Common myeloid progenitor, CD34-positive (primary cell): Measurements from ENCODE around the gene TMEM225B.

ENCODE experiments used
- CTCF ChIA-PET: fragments of 350-600 bp; sonication (Branson Sonifier 250); formaldehyde crosslinking; loops from one replicate; lab custom pipeline; 2021; ENCODE audit warnings: antibody characterized with exemption; lab: Charles Lee
- POLR2A ChIA-PET: fragments of 350-600 bp; sonication (Branson Sonifier 250); formaldehyde crosslinking; loops from one replicate; lab custom pipeline; 2021; ENCODE audit warnings: antibody characterized with exemption; lab: Charles Lee
- DNase-seq, 3 donors: peaks; one replicate each; pipeline versions ENCODE4 v3.0.0 to v3.0.0-alpha.2; 2013
- H3K27ac ChIP-seq, 2 experiments: 1 replicate in 1 of 2; 2 replicates in 1 of 2; pipeline ENCODE4 v1.7.0; 2013; ENCODE audit warnings: inconsistent platforms in 2 of 2, low read length in 2 of 2, mild to moderate bottlenecking in 2 of 2, low read depth in 1 of 2, moderate library complexity in 1 of 2; ENCODE audit not compliant: severe bottlenecking in 2 of 2, insufficient read depth in 1 of 2, poor library complexity in 1 of 2
- H3K27me3 ChIP-seq, 5 experiments: replicated peaks in 2 of 5; 1 replicate in 3 of 5; 2 replicates in 2 of 5; pipeline versions ENCODE4 v1.6.1 to v1.7.0; 2013; ENCODE audit warnings: low read length in 4 of 5, mild to moderate bottlenecking in 2 of 5, moderate library complexity in 2 of 5, inconsistent platforms in 1 of 5; ENCODE audit not compliant: insufficient read depth in 5 of 5, control insufficient read depth in 4 of 5
- H3K36me3 ChIP-seq, 4 experiments: 1 replicate in 2 of 4; 2 replicates in 2 of 4; pipeline versions ENCODE4 v1.6.1 to v1.7.0; 2013; ENCODE audit warnings: low read length in 3 of 4, control low read depth in 1 of 4, mild to moderate bottlenecking in 1 of 4; ENCODE audit not compliant: control insufficient read depth in 4 of 4, insufficient read depth in 4 of 4
- H3K4me1 ChIP-seq, 4 experiments: 1 replicate in 3 of 4; 2 replicates in 1 of 4; pipeline versions ENCODE4 v1.6.1 to v1.7.1; 2013; ENCODE audit warnings: low read length in 3 of 4, mild to moderate bottlenecking in 3 of 4, control low read depth in 1 of 4, inconsistent platforms in 1 of 4, moderate library complexity in 1 of 4; ENCODE audit not compliant: control insufficient read depth in 4 of 4, insufficient read depth in 4 of 4; ENCODE audit errors: control extremely low read depth in 1 of 4
- H3K4me3 ChIP-seq, 7 experiments: 1 replicate in 4 of 7; 2 replicates in 3 of 7; pipeline versions ENCODE4 v1.5.1 to v1.7.0; 2013; ENCODE audit warnings: mild to moderate bottlenecking in 7 of 7, low read length in 6 of 7, moderate library complexity in 6 of 7, inconsistent platforms in 2 of 7, low read depth in 2 of 7, control low read depth in 1 of 7; ENCODE audit not compliant: insufficient read depth in 4 of 7, control insufficient read depth in 1 of 7; ENCODE audit errors: extremely low read depth in 1 of 7
- H3K9me3 ChIP-seq, 5 experiments: 1 replicate in 4 of 5; 2 replicates in 1 of 5; pipeline versions ENCODE4 v1.6.1 to v1.7.1; 2013; ENCODE audit warnings: low read length in 4 of 5, mild to moderate bottlenecking in 2 of 5, inconsistent platforms in 1 of 5, low read depth in 1 of 5, moderate library complexity in 1 of 5; ENCODE audit not compliant: control insufficient read depth in 4 of 5, insufficient read depth in 2 of 5; ENCODE audit errors: control extremely low read depth in 1 of 5
- WGBS: methylation state at CpG from one replicate; pipeline ENCODE4 v1.1.5; 2013; ENCODE audit not compliant: insufficient coverage; 5-methylcytosine and 5-hydroxymethylcytosine counted together

TMEM225B gene

DNA sequence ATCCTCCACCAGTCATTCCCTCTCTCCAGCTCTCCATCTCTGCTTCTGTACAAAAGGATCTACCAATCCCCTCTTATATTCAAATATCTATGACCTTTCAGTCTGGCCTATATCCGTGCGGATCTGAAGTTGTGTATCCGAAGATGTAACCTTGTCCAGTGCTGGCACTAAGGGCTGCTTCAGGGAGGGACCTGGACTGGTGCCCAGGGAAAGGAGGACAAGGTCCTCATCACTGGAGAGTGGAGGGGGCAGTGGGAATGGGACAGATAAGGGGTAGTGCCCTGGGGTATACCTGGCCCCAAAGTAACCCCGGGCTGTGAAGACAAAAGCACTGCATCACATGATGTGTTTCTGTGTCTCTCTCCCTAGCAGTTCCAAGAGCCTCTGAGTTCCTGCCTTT lies 1.8 kb downstream of the TMEM225B start:
- Histone ChIP-seq H3K27ac (no peak overlapping the region), H3K4me1 (no peaks in the 10 kb centered on the region), H3K9me3 (no peaks in the 10 kb centered on the region), H3K36me3 (no peaks in the 10 kb centered on the region), H3K27me3 (no peaks in the 10 kb centered on the region), H3K4me3 (no peak overlapping the region)
- POLR2A ChIA-PET = no interaction called here
- no peak for DNase-seq
- 96% methylated on average over 4 of the region's 4 CpGs for whole genome bisulfite sequencing
- CTCF ChIA-PET = interaction anchor here (1.4 kb wide), 1 partner anchor 8 kb away, joined by 4 read pairs; no protein-coding TSS in a partner anchor

DNA sequence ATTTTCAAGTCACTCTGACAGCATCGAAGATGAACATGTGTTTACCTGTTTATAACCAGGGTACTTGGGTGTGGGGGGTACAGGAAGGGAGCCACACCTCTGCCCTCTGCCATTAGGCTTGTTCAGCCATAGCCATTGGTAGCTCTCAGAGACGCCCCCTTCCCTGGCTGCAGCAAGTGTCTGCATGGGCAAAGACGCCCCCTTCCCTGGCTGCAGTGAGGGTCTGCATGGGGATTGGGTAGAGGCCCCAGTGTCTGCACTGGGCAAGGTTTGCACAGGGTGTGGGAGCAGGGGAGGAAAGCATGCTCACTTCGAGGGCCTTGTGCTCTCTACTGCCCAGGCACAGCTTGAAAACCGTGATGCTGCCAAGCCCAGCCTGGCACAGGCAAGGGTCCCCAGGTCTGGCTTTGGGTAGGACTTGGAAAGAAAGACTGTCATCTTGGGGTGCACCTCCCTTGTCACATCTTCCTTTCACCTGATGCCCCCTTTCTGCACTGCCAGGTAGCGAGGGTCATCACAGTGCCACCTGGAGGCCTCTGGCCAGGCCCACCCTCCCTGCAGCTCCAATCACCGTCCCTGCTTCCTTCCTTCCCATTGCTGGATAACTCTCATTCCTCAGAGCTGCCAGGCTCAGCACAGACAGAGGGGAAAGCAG lies 3.7 kb downstream of the TMEM225B start:
- no peak for DNase-seq
- Histone ChIP-seq H3K27ac (no peak overlapping the region), H3K36me3 (no peaks in the 10 kb centered on the region), H3K4me3 (no peak overlapping the region), H3K4me1 (no peaks in the 10 kb centered on the region), H3K27me3 (no peaks in the 10 kb centered on the region), H3K9me3 (no peaks in the 10 kb centered on the region)
- ChIA-PET CTCF (no interaction called here), POLR2A (interaction anchor here (0.5 kb wide), 1 partner anchor 113 kb away, joined by 4 read pairs; no protein-coding TSS in a partner anchor)
- WGBS = 95% methylated on average over 3 of the region's 7 CpGs

DNA sequence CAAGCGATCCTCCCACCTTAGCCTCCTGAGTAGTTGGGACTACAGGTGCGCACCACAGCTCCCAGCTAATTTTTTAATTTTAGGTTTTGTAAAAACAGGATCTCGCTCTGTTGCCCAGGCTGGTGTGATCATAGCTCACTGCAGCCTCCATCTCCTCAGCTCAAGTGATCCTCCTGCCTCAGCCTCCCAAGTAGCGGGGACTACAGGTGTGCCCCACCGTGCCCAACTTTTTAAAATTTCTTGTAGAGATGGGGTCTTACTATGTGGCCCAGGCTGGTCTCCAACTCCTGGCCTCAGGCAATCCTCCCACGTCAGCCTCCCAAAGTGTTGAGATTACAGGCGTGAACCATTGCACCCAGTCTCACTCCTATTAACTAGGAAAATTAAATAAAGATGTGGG lies 7.5 kb downstream of the TMEM225B start:
- no peak overlapping the region for H3K27ac ChIP-seq
- DNase-seq = no peak
- CTCF ChIA-PET = no interaction called here
- POLR2A ChIA-PET = no interaction called here
- H3K4me3 ChIP-seq = no peak overlapping the region
- no peaks in the 10 kb centered on the region for H3K9me3 ChIP-seq
- H3K4me1 ChIP-seq = no peaks in the 10 kb centered on the region
- no peaks in the 10 kb centered on the region for H3K36me3 ChIP-seq
- no peaks in the 10 kb centered on the region for H3K27me3 ChIP-seq
- WGBS = 100% methylated on average over 4 of the region's 7 CpGs

- no peak overlapping the region for H3K4me3 ChIP-seq
- peaks cover 0 to 2% (median 0%) of the 10 kb centered on the region in 5 experiments for H3K27me3 ChIP-seq
- CTCF ChIA-PET = interaction anchor here (1.3 kb wide), 1 partner anchor 81 kb away, joined by 3 read pairs; no protein-coding TSS in a partner anchor
- no peak overlapping the region for H3K27ac ChIP-seq
- no peaks in the 10 kb centered on the region for H3K4me1 ChIP-seq
- POLR2A ChIA-PET = no interaction called here
- no peaks in the 10 kb centered on the region for H3K36me3 ChIP-seq
- no peaks in the 10 kb centered on the region for H3K9me3 ChIP-seq
- DNase-seq = no peak
- WGBS = 86% methylated on average over 7 of the region's 8 CpGs
Measured at GRCh38 chr7:99606531-99606930, 8.5 kb downstream of the TMEM225B start.

DNA sequence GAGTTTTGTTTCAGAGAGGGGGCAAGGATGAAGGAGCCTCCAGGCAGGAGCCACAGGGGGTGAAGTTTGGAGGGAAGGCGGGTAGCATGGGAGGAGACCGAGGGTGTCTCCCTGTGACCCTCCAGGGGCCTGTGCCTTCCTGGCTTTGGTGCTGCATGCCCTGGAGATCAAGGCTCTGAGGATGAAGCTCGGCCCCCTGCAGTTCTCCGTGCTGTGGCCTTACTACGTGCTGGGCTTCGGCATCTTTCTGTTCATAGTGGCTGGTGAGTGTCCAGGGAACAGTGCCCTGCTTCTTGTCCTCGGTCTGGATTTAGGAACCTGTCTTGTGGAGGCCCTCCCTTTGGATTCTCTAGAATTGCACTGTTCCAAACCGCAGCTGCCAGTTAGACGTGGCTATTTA lies 9.5 kb downstream of the TMEM225B start:
- H3K4me3 ChIP-seq = no peak overlapping the region
- no peak for DNase-seq
- H3K9me3 ChIP-seq = no peaks in the 10 kb centered on the region
- ChIA-PET POLR2A (no interaction called here), CTCF (interaction anchor here (1.1 kb wide), 1 partner anchor 8 kb away, joined by 4 read pairs; no protein-coding TSS in a partner anchor)
- no peaks in the 10 kb centered on the region for H3K4me1 ChIP-seq
- 90% methylated on average over 7 of the region's 9 CpGs for WGBS
- H3K27me3 ChIP-seq = peaks cover 0 to 2% (median 0%) of the 10 kb centered on the region in 5 experiments
- H3K36me3 ChIP-seq = no peaks in the 10 kb centered on the region
- no peak overlapping the region for H3K27ac ChIP-seq

- CTCF ChIA-PET = interaction anchor here (2.4 kb wide), 1 partner anchor 34 kb away, joined by 5 read pairs; no protein-coding TSS in a partner anchor
- peaks cover 0 to 2% (median 0%) of the 10 kb centered on the region in 5 experiments for H3K27me3 ChIP-seq
- no peak overlapping the region for H3K27ac ChIP-seq
- peak in 2 of 3 donors; percentile 17 to 18 for DNase-seq
- H3K4me3 ChIP-seq = no peak overlapping the region
- POLR2A ChIA-PET = no interaction called here
- WGBS = no CpG with 5 or more reads among the region's 3 CpGs
- peaks cover 5 to 12% (median 8%) of the 10 kb centered on the region in 4 experiments for H3K36me3 ChIP-seq
- peaks cover 0 to 2% (median 0%) of the 10 kb centered on the region in 5 experiments for H3K9me3 ChIP-seq
- H3K4me1 ChIP-seq = peaks cover 6 to 17% (median 12%) of the 10 kb centered on the region in 4 experiments
Measured at GRCh38 chr7:99614495-99614894, 16.4 kb downstream of the TMEM225B start.

DNA sequence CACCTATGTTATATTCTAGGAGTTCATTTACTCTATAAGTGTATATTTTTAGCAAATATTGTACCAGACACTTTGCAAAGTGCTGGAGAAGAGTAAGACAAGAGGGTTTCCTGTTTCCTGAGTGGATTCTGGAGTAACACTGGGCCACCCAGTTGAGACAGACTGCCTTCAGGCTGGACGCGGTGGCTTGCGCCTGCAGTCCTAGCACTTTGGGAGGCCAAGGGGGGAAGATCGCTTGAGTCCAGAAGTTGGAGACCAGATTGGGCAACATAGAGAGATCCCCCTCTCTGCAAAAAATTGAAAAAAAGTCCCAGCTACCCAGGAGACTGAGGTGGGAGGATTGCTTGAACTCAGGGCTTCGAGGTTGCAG lies 17.9 kb downstream of the TMEM225B start:
- peaks cover 0 to 2% (median 0%) of the 10 kb centered on the region in 5 experiments for H3K27me3 ChIP-seq
- ChIA-PET POLR2A (interaction anchor here (0.6 kb wide), 1 partner anchor 53 kb away, joined by 3 read pairs; no protein-coding TSS in a partner anchor), CTCF (interaction anchor here (0.7 to 2.4 kb wide), 2 partner anchors 36 to 37 kb away, joined by 3 to 5 read pairs; no protein-coding TSS in a partner anchor)
- 97% methylated on average over 5 of the region's 5 CpGs for WGBS
- DNase-seq = no peak
- H3K4me1 ChIP-seq = peaks cover 6 to 17% (median 12%) of the 10 kb centered on the region in 4 experiments
- H3K36me3 ChIP-seq = peaks cover 8 to 27% (median 20%) of the 10 kb centered on the region in 4 experiments
- peaks cover 0 to 2% (median 0%) of the 10 kb centered on the region in 5 experiments for H3K9me3 ChIP-seq
- H3K27ac ChIP-seq = no peak overlapping the region
- peak overlapping the region in 6 of 7 experiments; percentile 89 to 97 (median 92) for H3K4me3 ChIP-seq
